ENCODE results near the gene PTPRN.

PTPRN gene

DNA sequence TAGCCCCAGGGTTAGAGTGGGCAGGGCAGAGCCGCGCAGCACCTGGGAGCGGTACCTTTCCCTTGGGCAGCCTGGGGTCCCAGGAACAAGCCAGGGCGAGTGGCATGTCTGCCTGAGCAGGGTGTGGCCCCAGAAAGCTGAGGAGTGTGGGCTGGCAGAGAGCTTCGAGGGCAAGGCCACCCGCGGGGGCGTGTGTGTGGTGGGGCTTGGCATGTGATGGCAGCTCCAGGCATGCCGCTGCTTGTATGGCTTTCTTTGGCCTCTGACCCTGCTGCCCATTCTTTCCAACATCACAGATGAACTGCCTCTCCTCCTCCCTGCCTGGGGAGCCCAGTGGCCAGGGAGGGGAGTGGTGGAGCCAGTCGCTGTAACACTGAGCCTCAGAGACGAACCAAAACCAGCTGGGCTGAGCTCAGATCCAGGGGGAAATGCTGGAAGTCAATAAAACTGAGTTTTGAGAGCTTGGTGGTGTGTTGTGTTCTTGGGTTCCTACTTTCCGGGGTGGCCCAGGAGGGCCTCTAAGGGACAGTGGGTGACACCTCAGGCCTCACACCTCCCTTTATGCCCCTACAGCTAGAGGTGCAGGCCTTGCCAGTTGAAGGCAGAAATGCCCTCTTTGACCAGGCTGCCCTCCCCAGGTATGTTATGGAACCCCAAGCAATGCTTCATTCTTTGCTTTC lies 22.6 kb downstream of the PTPRN start:
- no peak for DNase-seq

DNA sequence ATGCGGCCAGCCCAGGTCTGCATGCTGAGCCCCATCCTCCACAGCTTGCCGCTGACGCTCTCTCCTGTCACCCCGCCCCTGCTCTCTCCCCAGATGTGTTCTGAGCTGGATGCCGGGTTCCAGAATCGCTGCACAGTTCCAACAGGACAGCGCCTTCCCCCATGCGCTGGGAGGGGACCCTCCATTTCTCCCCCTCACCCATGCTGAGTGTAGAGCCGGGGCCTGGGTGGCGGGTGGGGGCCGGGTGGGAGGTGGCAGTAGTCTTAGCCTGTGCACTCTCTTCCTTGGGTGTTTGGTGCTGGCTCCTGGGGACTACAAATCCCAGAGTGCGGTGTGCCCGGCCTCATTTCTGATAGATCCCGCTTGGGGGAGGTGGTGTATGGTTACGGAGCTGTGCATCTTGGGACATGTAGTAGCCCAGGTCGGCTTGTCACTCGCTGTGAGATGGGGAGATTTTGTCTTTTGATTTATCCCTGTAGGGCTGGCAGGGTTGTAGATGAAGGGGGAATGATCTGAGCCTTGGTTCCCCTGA lies 23.2 kb downstream of the PTPRN start:
- peak in 1 of 2 experiments; percentile 14 for DNase-seq

DNA sequence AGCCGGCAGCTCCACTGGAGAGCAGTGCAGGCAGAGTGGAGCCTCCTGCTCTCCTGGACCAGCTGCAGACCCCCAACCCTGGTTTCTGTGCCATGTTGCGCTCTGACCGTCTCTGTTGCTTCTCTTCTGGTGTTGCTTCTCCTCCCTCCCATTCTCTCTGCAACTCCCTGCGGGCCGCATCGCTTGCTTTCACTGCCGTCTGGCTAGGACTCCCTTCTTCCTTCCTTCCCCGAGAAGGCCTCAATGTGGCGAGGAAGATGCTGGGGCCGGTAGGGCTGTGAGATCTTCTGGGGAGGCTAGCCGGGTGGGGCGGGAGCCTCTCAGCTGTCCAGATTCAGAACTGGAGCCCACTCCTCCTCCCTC lies 23.8 kb downstream of the PTPRN start:
- DNase-seq = no peak

GRCh38 chr2:219284501-219285372 lies 24.5 kb downstream of the PTPRN start:
- DNase-seq = no peak

DNA sequence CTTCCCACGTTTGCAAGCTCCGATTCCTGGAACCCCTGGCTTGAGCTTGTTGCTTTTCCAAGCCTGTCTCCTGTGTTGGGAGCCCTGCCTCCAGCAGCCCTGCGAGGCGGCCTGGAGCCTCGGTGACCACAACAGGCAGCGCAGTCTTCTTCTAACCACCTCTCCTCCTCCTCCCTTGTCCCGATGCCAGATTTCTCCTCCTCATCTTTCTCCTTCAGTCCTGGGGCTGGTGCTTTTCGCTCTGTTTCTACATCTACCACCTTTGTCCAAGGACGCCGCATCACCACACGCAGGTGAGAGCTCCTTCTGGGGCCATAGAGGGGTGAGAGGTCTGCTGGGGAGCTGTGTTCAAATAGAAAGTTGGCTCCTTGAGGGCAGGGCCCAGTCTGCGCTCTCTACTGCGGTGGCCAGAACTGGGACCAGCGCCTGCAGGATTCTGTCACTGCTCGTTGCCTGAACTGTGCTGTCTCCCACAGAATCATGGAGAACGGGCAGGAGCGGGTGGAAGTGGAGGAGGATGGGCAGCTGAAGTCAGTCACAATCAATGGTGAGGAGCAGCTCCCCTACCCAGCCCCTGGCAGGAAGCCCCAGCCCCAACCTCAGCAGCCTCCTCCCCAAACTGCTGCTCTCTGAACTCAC lies 26.1 kb downstream of the PTPRN start:
- DNase-seq = no peak

- DNase-seq = no peak
These were observed 26.8 kb downstream of the PTPRN start for GRCh38 chr2:219282375-219282774.

DNA sequence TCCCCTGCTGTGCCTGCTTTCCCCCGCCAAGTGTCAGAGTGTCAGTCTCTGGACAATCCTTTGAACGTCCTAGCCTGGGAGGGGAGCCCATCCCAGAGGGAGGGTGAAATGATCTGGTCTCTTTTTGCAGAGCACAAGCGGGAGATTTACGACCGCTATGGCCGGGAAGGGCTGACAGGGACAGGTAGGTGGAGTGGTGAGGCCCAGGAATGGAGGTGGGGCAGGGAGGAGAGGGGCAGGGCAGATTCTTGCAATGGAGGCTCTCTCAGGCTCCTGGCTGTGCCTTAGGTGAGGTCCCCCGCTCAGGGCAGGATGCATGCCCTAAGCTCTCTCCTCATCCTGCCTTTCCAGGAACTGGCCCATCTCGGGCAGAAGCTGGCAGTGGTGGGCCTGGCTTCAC lies 27.6 kb downstream of the PTPRN start:
- no peak for DNase-seq

DNA sequence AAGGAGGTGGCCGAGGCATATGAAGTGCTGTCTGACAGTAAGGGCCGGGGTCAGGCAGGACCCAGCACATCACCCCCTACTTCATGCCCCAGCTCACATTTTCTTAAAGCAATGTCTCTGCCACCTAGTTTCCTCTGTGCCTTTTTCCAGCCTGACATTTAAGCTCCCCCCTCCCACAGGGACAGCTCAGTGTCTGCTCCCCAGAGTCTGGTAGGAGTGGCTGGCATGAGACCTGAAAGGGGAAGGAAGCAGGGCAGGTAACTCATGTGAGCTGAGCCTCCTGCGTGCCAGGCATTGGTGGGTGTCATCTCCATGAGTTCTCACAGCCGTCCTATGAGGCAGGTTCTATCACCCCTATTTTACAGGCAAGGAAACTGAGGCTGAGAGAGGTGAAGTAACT lies 28.6 kb downstream of the PTPRN start:
- no peak for DNase-seq

- DNase-seq = no peak
These were observed 29.2 kb downstream of the PTPRN start for GRCh38 chr2:219279916-219280516.

- DNase-seq = peak; percentile 71 to 98
These were observed 29.9 kb downstream of the PTPRN start, which contains the start of gene DNAJB2 for GRCh38 chr2:219279151-219279915. DNAJB2 (plus strand) TSS chr2:219279366; CDS start chr2:219279834, 468 bp downstream.

GRCh38 chr2:219278655-219279150 lies 30.5 kb downstream of the PTPRN start:
- DNase-seq = peak in 1 of 2 experiments; percentile 69

DNA sequence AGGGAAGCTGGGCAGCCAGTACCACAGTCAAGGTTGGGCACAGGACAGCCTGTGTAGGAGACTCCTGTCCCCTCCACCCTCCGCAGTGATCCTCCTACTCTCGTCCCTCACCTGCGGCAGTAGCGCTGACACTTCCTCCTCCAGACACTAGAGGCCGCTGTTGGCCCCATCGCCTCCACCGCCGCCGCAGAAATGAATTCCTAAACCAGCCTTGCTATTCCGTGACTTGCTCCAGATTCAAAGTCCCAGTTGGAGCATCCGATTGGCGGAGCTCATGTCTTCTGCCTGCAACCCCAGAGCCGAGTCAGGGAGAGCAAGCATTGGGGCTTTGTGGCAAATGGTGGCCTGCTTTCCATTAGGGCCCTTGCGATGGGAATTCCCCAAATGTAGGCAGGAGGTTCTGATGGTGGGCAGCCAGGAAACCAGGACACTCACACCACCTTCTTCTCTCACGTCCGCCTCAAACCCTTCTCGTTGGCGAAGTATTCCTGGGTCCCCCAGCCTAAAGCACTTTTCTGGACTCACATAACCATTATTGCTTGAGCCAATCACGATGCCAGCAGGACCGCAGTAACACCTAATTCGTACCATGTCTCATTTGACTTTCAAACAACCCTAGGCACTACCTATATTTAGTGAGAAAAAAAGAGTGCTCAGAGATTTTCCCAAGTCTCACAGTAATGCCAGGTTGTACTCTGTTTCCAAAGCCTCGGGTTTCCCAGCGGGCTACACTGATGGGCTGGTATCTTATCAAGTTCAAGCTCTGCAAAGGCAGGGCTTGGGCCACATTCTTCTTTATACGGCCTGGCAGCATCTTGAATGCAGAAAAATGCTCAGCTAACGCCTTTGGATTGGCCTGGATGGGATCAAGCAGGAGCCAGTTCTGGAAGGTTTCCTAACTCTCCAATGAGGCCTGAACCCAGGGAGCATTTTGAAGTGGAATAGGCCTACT lies 31.2 kb downstream of the PTPRN start:
- DNase-seq = peak in 1 of 2 experiments; percentile 58

GRCh38 chr2:219274361-219274921 lies 34.8 kb downstream of the PTPRN start:
- no peak for DNase-seq

DNA sequence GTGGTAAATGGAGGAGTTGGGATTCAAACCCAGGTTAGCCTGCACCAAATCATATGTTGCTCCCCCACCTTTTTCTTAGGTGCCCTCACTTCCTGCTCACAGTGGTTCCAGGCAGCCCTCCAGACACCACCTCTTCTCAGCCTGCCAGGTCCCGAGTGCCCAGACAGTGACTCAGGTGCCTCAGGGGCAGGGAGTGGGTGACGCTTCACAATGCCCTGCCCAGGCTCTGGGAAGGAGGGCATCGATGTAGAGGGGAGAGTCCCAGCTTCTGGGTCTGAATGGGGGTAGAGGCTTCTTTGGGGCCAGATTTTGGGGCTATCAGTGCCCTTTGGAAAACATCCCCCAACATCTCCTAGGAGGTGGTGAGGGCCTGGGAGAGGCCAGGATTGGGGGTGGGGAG lies 35.3 kb downstream of the PTPRN start:
- no peak for DNase-seq

DNA sequence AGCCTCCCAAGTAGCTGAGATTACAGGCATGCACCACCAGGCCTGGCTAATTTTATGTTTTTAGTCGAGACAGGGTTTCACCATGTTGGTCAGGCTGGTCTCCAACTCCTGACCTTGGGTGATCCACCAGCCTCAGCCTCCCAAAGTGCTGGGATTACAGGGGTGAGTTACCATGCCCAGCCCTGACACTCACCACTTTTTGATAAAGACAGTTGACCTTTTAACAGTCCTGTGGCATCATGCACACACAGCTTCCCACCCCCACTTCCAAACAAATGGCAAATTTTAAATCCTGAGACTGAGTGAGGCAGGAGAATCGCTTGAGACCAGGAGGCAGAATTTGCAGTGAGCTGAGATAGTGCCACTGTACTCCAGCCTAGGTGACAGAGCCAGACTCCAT lies 36.2 kb downstream of the PTPRN start:
- no peak for DNase-seq

DNA sequence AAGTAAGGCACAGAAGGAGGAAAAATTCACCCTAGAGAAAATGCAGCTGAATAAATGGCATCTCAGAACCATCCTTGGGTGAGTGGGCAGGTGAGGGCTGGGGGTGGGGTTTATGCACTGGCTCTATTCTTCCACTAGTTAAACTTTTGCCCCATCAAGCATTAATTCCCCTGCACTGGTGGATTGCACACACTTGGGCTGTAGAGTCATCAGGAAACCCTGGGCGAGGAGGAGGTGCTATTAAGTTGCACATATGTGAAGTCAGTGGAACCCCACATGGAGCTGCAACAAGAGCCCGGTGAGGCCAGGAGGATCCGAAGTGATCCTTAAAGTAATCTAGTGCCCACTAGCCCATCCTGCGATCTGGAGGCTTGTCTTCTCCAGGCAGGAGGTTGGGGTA lies 36.8 kb downstream of the PTPRN start:
- DNase-seq = no peak

DNA sequence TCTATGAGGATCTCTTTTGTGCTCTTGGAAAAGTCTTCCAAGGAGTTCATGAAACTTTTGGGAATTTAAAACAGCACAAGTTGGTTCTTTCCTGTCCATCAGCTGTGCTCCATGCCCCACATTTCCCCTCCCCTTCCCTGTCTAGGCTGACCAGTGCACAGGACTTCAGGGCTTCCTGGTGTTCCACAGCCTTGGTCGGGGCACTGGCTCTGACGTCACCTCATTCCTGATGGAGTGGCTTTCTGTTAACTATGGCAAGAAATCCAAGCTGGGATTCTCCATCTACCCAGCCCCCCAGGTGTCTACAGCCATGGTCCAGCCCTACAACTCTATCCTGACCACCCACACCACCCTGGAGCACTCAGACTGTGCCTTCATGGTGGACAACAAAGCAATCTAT lies 38.2 kb downstream of the PTPRN start:
- DNase-seq = no peak

DNA sequence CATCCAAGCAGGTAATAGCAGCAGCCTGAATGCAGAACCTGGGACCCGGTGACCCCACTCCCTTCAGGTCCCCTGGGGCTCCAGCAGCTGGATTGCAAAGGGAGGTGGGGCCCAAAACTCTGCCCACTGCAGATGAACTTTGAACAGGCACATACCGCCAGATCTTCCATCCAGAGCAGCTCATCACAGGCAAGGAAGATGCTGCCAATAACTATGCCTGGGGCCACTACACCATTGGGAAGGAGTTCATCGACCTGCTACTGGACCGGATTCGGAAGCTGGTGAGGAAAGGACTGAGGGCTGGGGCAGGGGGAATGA lies 39.2 kb downstream of the PTPRN start:
- no peak for DNase-seq

DNA sequence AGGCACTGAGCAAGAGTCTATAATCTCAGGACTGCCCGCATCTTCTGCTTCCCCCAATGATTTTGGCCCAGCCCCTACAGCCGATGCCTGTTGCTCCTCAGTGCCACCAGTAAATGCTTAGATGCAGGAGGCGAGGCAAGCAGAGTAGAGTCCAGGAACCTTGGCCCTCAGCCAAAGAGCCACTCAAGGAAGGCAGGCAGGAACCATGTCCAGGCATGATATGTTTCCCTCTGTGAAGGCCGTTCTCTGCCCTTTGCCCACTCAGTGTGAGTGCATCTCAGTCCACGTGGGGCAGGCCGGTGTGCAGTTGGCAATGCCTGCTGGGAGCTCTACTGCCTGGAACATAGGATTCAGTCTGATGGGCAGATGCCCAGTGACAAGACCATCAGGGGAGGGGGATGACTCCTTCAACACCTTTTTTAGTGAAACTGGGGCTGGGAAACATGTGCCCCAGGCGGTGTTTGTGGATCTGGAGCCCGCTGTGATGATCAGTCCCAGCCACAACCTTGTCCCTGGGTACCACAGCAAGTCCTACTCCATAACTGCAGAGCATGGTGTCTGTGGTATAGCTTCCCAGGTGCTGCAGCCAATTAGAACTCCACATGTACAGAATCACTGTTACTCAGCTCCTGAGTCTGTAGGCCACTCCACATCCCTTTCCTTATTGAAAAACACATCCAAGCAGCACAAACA lies 39.7 kb downstream of the PTPRN start:
- no peak for DNase-seq

GRCh38 chr2:219268294-219268693 lies 40.9 kb downstream of the PTPRN start:
- DNase-seq = no peak

All from cerebellar nuclear complex (tissue), 1 donor.